Activated B cell treated with CpG ODN at 0.5 μM for 24 hours (primary cell): ENCODE measurements around the gene CRYL1. TPM values are rescaled to one million over a fixed set of nuclear protein-coding genes. Genes with fewer than 3 reads are reported as not detected.

Experiments
- ATAC-seq: fragments of 200-7000 bp; cut with Tn5 transposase; one replicate; pipeline ENCODE4 v1.10.0; 2021; ENCODE audit warnings: low read depth, mild to moderate bottlenecking, moderate library complexity
- CTCF ChIA-PET: fragments of 350-600 bp; sonication (Branson Sonifier 250); formaldehyde crosslinking; loops from one replicate; lab custom pipeline; 2021; ENCODE audit warnings: antibody characterized with exemption; lab: Charles Lee
- POLR2A ChIA-PET: fragments of 350-600 bp; sonication (Branson Sonifier 250); formaldehyde crosslinking; loops from one replicate; lab custom pipeline; 2021; ENCODE audit warnings: antibody characterized with exemption; lab: Charles Lee
- DNase-seq: peaks from one replicate; pipeline ENCODE4 v3.0.0; 2022
- H3K27ac Mint-ChIP-seq: one replicate; pipeline ENCODE4 v1.8.0; 2020; ENCODE audit warnings: mixed read lengths
- H3K27me3 Mint-ChIP-seq: one replicate; pipeline ENCODE4 v1.8.0; 2021; ENCODE audit warnings: mixed read lengths
- H3K36me3 Mint-ChIP-seq: one replicate; pipeline ENCODE4 v1.8.0; 2021; ENCODE audit warnings: low read depth, mixed read lengths
- H3K4me1 Mint-ChIP-seq: one replicate; pipeline ENCODE4 v1.8.0; 2021; ENCODE audit warnings: mixed read lengths
- H3K4me3 Mint-ChIP-seq: one replicate; pipeline ENCODE4 v1.8.0; 2020; ENCODE audit warnings: mild to moderate bottlenecking, mixed read lengths
- H3K9me3 Mint-ChIP-seq: one replicate; pipeline ENCODE4 v1.8.0; 2020; ENCODE audit warnings: mixed read lengths
- CTCF ChIP-seq: fragments of 200-600 bp; IDR thresholded peaks from one replicate; pipeline ENCODE4 v1.8.0; 2022; ENCODE audit warnings: antibody characterized with exemption, mild to moderate bottlenecking
- intact Hi-C: fragments of 100-400 bp; cut with micrococcal nuclease; formaldehyde crosslinking; loops from one replicate; pipeline ENCODE4 v1.15.1; 2024
- total RNA-seq: library from RNA; stranded (reverse); gene quantifications from 2 replicates; pipeline ENCODE4 v1.2.3, GENCODE V29; 2022

CRYL1 gene
- total RNA-seq, 1 donor from 2014 or later = 9.6 TPM

GRCh38 chr13:20567881-20568528 lies 42.3 kb upstream of the CRYL1 start:
- peak overlapping the region; percentile 89 for H3K27ac Mint-ChIP-seq
- H3K27me3 Mint-ChIP-seq = no peaks in the 10 kb centered on the region
- ATAC-seq (no peak), DNase-seq (no peak)
- peaks cover 9% of the 10 kb centered on the region for H3K9me3 Mint-ChIP-seq
- CTCF ChIA-PET = no interaction called here
- peak overlapping the region; percentile 92 for H3K4me3 Mint-ChIP-seq
- H3K4me1 Mint-ChIP-seq = peaks cover 18% of the 10 kb centered on the region
- POLR2A ChIA-PET = interaction anchor here (1.2 to 2.3 kb wide), 2 partner anchors 21 to 42 kb away, joined by 4 to 14 read pairs; partner anchors contain the start of gene CRYL1
- TF ChIP-seq CTCF = no peak
- peaks cover 8% of the 10 kb centered on the region for H3K36me3 Mint-ChIP-seq
- intact Hi-C loops = loop anchor here (1.0 to 5.0 kb wide), 6 partner anchors 71 to 1035 kb away; partner anchors contain the start of genes EEF1AKMT1 and XPO4

GRCh38 chr13:20566898-20567874 lies 41.5 kb upstream of the CRYL1 start, which contains the start of gene IFT88:
Gene IFT88, plus strand, starts transcription at chr13:20567157. Its CDS starts 7,229 bp downstream, at chr13:20574386.
- CTCF ChIA-PET = no interaction called here
- POLR2A ChIA-PET = interaction anchor here (1.2 to 2.3 kb wide), 2 partner anchors 21 to 41 kb away, joined by 4 to 14 read pairs; partner anchors contain the start of gene CRYL1
- no peak for TF ChIP-seq CTCF
- Mint-ChIP-seq H3K36me3 (peaks cover 6% of the 10 kb centered on the region), H3K4me3 (peak within 1 kb of the TSS; percentile 92), H3K27me3 (no peaks in the 10 kb centered on the region), H3K27ac (peak within 1 kb of the TSS; percentile 89), H3K9me3 (peaks cover 9% of the 10 kb centered on the region), H3K4me1 (peaks cover 18% of the 10 kb centered on the region)
- DNase-seq = peak; percentile 92
- peak; percentile 90 for ATAC-seq
- intact Hi-C loops = loop anchor here (1.0 to 5.0 kb wide), 8 partner anchors 23 to 1036 kb away; partner anchors contain the start of genes EEF1AKMT1 and XPO4

- CTCF ChIA-PET = no interaction called here
- ATAC-seq = peak; percentile 49
These were observed 40.8 kb upstream of the CRYL1 start for GRCh38 chr13:20566468-20566897.

GRCh38 chr13:20565115-20565736 lies 39.6 kb upstream of the CRYL1 start:
- POLR2A ChIA-PET = interaction anchor here (1.4 to 2.0 kb wide), 2 partner anchors 21 to 338 kb away, joined by 3 to 14 read pairs; partner anchors contain the start of gene XPO4
- Mint-ChIP-seq H3K9me3 (peaks cover 6% of the 10 kb centered on the region), H3K36me3 (peaks cover 3% of the 10 kb centered on the region), H3K27me3 (no peaks in the 10 kb centered on the region), H3K4me3 (peak overlapping the region; percentile 33), H3K27ac (no peak overlapping the region), H3K4me1 (peaks cover 17% of the 10 kb centered on the region)
- intact Hi-C loops = loop anchor here (5.0 kb wide), 2 partner anchors 68 to 732 kb away; no protein-coding TSS in a partner anchor
- DNase-seq (no peak), ATAC-seq (no peak)
- TF ChIP-seq CTCF = no peak
- CTCF ChIA-PET = no interaction called here

More at GRCh38 chr13:20566468-20566897, 40.8 kb upstream of the CRYL1 start:
- POLR2A ChIA-PET = interaction anchor here (0.6 to 2.3 kb wide), 5 partner anchors 20 to 705 kb away, joined by 3 to 14 read pairs (median 6); partner anchors contain the start of genes CRYL1 and XPO4
- H3K4me3 Mint-ChIP-seq = peak overlapping the region; percentile 92
- H3K36me3 Mint-ChIP-seq = peaks cover 5% of the 10 kb centered on the region
- TF ChIP-seq CTCF = no peak
- H3K9me3 Mint-ChIP-seq = peaks cover 6% of the 10 kb centered on the region
- intact Hi-C loops = loop anchor here (1.0 to 5.0 kb wide), 5 partner anchors 22 to 731 kb away; no protein-coding TSS in a partner anchor
- no peak for DNase-seq
- H3K4me1 Mint-ChIP-seq = peaks cover 18% of the 10 kb centered on the region
- H3K27ac Mint-ChIP-seq = peak overlapping the region; percentile 89
- H3K27me3 Mint-ChIP-seq = no peaks in the 10 kb centered on the region
